NCI-H226 (cell line): ENCODE results near the gene TNFSF8.

Source experiments
- DNase-seq: peaks from one replicate; pipeline ENCODE4 v3.0.0-alpha.2; 2015

Gene TNFSF8, protein sequence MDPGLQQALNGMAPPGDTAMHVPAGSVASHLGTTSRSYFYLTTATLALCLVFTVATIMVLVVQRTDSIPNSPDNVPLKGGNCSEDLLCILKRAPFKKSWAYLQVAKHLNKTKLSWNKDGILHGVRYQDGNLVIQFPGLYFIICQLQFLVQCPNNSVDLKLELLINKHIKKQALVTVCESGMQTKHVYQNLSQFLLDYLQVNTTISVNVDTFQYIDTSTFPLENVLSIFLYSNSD

GRCh38 chr9:114930056-114930812 is at the start of gene TNFSF8:
TSS of gene TNFSF8 (minus strand) at chr9:114930591. CDS start at chr9:114930303, 288 bp downstream.
- DNase-seq = no peak

- DNase-seq = no peak
Measured at GRCh38 chr9:114973216-114973615, 42.8 kb upstream of the TNFSF8 start.

DNA sequence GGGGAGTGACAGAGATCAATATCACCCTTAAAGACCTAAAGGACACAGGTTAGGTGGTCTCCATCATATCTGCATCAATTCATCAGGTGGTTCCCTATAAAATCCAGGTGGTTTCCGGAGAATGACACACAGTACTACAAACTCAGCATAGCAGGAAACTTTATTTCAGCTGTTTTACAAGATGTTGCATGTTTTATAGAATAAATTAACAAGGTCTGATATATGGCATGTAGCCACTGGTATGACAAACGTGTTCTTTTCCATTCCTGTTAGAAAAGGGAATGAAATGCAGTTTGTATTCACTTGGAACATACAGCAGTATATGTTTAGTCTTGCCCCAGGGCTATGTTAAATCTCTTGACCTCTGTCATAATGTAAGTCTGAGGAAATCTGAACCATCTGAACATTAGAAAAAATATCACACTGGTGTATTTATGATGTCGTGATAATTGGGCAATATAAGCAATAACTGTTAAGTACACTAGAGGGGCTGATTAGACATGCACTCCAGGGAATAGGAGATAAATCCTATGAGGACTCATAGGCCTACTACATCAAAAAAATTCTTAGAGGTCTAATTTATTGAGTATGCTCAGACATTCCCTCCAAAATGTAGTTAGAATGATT is 42.2 kb upstream of the TNFSF8 start:
- no peak for DNase-seq

- no peak for DNase-seq
Measured at GRCh38 chr9:114969269-114969668, 38.9 kb upstream of the TNFSF8 start.

GRCh38 chr9:114968671-114969070 is 38.3 kb upstream of the TNFSF8 start:
- peak; percentile 48 for DNase-seq

DNA sequence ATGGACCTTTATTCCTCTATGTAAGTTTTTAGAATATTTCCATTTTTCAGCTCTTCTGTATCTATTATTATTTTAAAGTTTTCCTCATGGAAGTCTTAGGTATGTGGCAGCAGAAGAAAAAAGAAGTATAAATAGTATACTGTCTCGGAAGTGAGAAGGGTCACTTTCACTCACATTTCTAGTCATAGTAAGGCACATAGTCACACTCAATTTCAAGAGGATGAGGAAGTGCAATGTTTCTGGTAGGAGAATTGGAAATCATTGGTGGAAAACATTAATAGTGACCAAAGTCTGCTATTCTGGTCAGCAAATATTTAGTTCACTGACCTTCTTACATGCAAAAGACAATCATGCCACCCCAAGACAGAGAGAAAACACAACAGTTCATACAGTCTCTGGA is 35.2 kb upstream of the TNFSF8 start:
- no peak for DNase-seq

GRCh38 chr9:114962809-114963208 is 32.4 kb upstream of the TNFSF8 start:
- peak; percentile 4 for DNase-seq

DNA sequence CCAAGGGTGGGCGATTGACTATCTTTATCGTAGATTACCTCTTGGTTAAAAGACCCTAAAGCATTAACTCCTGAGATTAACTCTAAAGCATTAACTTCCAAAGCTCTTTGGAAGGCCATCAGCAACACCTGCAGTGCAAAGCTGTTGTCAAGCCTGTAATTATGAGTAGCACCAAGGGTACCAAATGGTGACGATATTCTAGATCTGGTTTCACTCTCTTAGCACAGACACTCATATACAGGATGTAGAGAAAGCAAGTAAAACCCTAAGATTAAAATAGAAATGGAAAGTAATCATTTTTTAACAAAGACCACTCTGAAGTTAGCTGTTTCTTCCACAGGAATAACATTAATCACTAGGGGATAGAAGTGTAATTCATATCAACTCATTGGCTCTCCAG is 29.9 kb upstream of the TNFSF8 start:
- no peak for DNase-seq

DNA sequence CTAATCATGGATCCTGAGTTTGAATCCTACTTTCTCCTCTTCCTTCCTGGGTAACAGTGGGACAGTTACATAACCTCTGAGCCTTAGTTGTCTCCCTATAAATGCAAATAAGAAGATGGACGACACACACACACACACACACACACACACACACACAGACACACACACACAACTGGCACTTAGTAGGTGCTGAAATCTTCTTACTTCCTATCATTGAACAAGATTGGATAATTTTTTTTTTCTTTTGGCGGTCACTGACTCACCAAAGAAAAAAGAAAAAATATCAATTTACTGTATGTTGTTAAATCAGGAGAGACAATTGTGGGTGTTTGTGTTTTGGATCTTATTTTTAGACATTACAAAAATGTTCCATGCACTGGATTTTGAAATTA is 28.4 kb upstream of the TNFSF8 start:
- DNase-seq = no peak

GRCh38 chr9:114958021-114958843 is 27.8 kb upstream of the TNFSF8 start:
- peak; percentile 13 for DNase-seq

- no peak for DNase-seq
Measured at GRCh38 chr9:114957558-114957957, 27.2 kb upstream of the TNFSF8 start.

GRCh38 chr9:114954956-114955582 is 24.7 kb upstream of the TNFSF8 start:
- DNase-seq = no peak

GRCh38 chr9:114953959-114954358 is 23.6 kb upstream of the TNFSF8 start:
- DNase-seq = peak; percentile 48

GRCh38 chr9:114953046-114953445 is 22.7 kb upstream of the TNFSF8 start:
- DNase-seq = no peak

DNA sequence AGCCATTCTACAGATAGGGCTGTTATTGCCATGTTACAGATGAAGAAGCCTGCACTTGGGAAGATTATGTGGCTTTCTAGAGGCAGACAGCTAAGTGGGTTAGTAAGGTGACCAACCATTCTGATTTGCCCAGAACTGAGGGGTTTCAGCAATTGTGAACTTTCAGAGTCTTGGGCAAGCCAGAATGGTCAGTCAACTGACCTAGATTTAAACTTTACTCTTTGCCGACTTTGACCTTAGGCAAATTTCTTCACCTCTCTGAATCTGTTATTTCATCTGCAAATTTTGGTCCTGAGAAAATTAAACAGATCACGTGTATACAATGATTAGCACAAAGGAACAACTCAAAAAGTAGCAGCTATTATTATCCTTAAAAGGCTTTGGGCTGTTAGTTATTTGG is 20.4 kb upstream of the TNFSF8 start:
- DNase-seq = no peak

DNA sequence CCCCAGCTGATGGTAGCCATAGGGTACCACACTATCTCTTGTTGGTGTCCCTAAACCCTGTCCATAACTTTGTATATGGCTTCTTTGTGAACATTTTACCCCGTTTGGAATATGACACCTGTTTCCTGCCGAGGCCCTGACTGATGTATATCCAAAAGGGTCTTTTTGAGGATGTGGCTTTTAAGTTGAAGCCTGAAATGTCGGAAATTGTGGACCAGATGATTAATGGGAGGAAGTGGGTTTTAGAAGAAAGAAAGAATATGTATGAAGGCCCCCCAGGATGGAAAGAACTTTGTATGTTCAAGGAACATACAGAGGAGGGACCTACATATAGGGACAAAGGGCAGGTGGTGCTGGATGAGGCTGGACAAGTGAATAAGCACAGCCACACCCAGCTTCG is 16.7 kb upstream of the TNFSF8 start:
- no peak for DNase-seq

- no peak for DNase-seq
Measured at GRCh38 chr9:114945616-114946412, 15.4 kb upstream of the TNFSF8 start.

- no peak for DNase-seq
Measured at GRCh38 chr9:114941376-114941775, 11.0 kb upstream of the TNFSF8 start.

DNA sequence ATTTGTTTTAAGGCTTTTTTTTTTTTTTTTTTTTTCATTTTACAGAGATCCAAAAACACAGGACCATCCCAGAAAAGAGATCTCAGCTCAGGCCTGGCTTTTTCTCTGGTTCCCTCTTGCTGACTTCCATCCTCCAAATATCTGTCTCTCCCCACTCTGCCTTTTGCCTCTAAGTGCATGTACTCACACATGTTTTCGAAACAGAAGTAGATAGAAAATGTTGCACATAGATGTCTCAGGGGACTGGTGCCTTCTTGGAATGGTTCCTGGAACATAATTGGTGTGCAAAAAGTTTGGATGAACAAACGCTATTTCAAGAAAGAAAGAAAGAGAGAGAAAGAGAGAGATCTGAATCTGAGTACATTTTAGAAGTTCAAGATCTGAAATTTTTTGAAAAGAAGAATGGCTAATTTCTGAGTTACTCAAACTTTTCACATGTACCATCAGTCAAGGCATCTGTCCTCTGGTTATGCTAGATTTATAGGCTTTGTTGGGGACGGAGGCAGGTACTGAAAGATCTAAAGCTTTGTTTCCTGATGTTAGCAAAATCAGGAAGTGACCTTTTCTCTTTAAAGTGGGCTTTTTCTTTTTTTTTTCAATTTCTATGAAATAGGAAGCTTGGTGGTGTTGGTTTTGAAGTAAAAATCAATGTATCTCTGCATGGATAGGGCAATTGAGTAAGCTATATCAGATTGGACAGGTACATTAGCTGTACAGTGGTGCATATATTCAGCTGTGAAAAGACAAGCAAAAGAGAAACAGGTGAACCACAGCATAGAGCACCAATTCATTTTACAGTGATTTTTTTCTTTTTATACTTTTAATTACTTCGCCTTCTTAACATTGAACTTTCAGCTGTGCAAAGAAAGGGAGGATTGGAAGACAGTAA is 8.5 kb upstream of the TNFSF8 start:
- no peak for DNase-seq

DNA sequence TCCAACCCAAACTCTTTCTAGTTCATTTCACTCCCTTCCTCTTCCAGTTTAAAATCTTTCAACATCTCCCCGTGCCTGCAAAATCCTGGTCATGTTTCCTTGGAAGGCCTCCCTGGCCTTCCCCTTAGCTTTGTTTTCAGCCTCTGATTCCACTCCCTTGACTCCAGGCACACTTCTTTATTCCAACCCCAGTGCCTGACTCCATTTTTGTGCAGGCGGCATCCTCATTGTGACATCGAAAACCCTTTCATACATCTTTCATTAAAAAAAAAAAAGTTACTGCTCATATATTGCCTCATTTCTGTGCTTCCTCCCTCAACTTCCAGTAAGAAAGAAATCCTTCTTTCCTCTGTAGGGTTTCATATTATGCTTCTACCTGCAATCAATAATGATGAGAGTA is 7.1 kb upstream of the TNFSF8 start:
- no peak for DNase-seq

GRCh38 chr9:114936581-114936980 is 6.2 kb upstream of the TNFSF8 start:
- DNase-seq = no peak
